ENCODE results near the gene ENKD1. TPM values are rescaled to one million over a fixed set of nuclear protein-coding genes. Genes with fewer than 3 reads are reported as not detected.

Gene ENKD1, protein sequence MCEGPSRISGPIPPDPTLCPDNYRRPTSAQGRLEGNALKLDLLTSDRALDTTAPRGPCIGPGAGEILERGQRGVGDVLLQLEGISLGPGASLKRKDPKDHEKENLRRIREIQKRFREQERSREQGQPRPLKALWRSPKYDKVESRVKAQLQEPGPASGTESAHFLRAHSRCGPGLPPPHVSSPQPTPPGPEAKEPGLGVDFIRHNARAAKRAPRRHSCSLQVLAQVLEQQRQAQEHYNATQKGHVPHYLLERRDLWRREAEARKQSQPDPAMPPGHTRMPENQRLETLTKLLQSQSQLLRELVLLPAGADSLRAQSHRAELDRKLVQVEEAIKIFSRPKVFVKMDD
- total RNA-seq = 2.4 TPM
- polyA plus RNA-seq = 1 to 10 TPM in 3 of 4 donors, under 1 TPM in 1; 0.65 to 2.9 (median 1.5) TPM

DNA sequence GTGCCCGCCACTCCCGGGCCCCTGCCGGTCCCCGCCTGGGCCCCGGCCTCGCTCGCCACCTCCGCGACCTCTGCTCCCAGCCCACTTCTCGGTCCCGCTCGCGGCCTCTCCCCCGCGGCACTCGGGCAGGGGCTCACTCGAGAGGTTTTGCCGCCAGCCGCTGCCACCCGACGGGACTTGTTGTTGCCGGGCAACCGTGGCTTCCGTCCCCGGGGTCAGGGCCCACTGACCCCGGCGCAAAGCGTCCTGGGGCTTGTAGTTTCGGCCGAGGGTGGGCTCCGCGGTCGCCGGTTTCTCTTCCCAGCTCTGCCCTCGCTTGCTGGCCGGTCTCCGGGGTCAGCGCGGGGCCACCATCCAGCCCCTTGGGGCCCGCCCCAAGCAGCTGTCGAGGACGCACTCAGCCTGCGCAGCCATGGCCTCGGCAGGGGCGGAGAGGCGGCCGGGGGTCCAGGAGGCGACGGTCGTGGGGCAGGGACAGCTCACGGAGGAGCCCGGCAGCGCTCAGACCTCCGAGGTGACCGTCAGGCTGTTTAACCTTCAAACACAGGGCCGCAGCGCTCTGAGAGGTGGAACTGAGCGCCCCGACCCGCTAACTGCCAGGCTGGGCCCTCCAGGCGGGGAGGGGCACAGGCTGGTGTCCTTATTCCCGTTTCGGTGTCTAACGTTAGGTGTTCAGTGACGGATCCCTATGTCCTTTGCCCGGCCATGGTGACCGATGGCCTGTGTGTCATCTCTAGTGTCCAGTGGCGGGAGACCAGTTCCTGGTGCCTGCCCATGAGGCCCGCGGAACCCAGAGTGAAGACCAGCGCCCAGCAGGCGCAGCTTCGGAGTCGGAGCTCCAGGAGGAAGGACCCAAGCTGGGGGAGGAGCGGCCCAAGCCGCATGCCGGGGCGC is at the start of gene ENKD1, which contains the start of gene C16orf86:
TSS of gene ENKD1 (minus strand) at position 192 of the 894 bp plus-strand sequence. CDS start 308 bp downstream, outside the sequence.
TSS of gene C16orf86 (plus strand) at position 256 of the 894 bp plus-strand sequence. CDS start at position 413, 157 bp downstream.
- H3K36me3 ChIP-seq (ENCODE audit: control insufficient read depth, insufficient read depth, low read length) = no peaks in the 10 kb centered on the region
- peak within 1 kb of the TSS; percentile 44 for H3K4me3 ChIP-seq (ENCODE audit: low read depth, low read length)
- H3K4me1 ChIP-seq (ENCODE audit: control insufficient read depth, insufficient read depth, low read length, poor library complexity, severe bottlenecking) = peaks cover 30% of the 10 kb centered on the region
- no peaks in the 10 kb centered on the region for H3K9me3 ChIP-seq (ENCODE audit: control insufficient read depth in 2 of 2, low read length in 2 of 2)
- peak within 1 kb of the TSS; percentile 80 to 94 (median 84) for H3K4me3 Mint-ChIP-seq
- H3K27ac Mint-ChIP-seq = peak within 1 kb of the TSS; percentile 26 to 65 (median 26)
- peak; percentile 79 to 88 (median 82) for DNase-seq
- no peaks in the 10 kb centered on the region for H3K27me3 ChIP-seq (ENCODE audit: control insufficient read depth, insufficient read depth, low read length)
- peak; percentile 61 to 68 for ATAC-seq (ENCODE audit: low read depth in 2 of 2)
- H3K27me3 Mint-ChIP-seq = no peaks in the 10 kb centered on the region
- H3K27ac ChIP-seq (ENCODE audit: insufficient read depth, low read length, poor library complexity, severe bottlenecking) = peak within 1 kb of the TSS; percentile 61
- H3K4me1 Mint-ChIP-seq = peaks cover 0 to 41% (median 15%) of the 10 kb centered on the region in 4 donors
- H3K36me3 Mint-ChIP-seq = no peaks in the 10 kb centered on the region
- no peaks in the 10 kb centered on the region for H3K9me3 Mint-ChIP-seq

DNA sequence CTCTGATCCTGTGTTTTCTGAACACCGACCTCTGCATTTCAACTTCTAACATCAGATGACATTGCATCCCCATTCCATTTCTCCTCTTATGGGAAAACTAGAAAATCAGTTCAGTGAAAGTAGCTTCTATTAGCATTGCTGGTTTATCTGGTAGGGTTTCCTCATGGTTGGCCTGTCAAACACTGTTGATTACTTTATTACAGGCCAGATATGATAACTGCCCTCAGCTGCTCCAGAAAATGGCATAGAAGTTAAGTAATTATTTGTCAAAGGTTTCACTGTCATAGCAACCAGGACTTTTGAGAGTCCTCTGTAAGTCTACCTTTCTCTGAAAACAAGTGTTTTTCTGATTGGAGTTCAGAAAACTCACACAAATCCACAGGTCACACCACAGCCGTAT is 49.5 kb upstream of the ENKD1 start:
- peaks cover 21 to 73% (median 52%) of the 10 kb centered on the region in 4 donors for H3K4me1 Mint-ChIP-seq
- no peak overlapping the region for H3K27ac Mint-ChIP-seq
- Histone ChIP-seq H3K4me1 (ENCODE audit: control insufficient read depth, insufficient read depth, low read length, poor library complexity, severe bottlenecking) (peaks cover 21% of the 10 kb centered on the region), H3K27ac (ENCODE audit: insufficient read depth, low read length, poor library complexity, severe bottlenecking) (no peak overlapping the region), H3K9me3 (ENCODE audit: control insufficient read depth in 2 of 2, low read length in 2 of 2) (no peaks in the 10 kb centered on the region), H3K36me3 (ENCODE audit: control insufficient read depth, insufficient read depth, low read length) (no peaks in the 10 kb centered on the region), H3K4me3 (ENCODE audit: low read depth, low read length) (no peak overlapping the region), H3K27me3 (ENCODE audit: control insufficient read depth, insufficient read depth, low read length) (no peaks in the 10 kb centered on the region)
- H3K27me3 Mint-ChIP-seq = no peaks in the 10 kb centered on the region
- no peak for ATAC-seq (ENCODE audit: low read depth in 2 of 2)
- peaks cover 3% of the 10 kb centered on the region for H3K36me3 Mint-ChIP-seq
- peak overlapping the region in 3 of 4 donors; percentile 13 to 90 (median 48) for H3K4me3 Mint-ChIP-seq
- no peaks in the 10 kb centered on the region for H3K9me3 Mint-ChIP-seq
- no peak for DNase-seq

DNA sequence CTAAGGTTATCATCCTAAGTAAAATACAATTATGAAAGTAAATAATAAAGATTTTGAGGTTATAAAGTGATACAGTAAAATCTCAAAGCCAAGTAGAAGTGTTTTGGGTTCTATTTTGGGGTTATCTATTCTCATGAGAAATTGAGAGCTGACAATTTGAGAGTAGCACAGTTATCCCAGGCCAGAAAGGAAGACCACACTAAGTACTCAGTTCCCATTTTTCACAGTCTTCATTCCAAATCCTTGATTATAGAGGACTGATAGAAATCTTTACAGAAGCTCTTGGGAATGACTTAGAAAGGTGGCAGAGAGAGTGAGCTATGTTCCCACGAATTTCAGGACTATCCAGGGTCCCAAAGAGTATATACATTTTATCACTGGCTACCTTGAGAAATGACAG is 48.0 kb upstream of the ENKD1 start:
- no peak overlapping the region for H3K27ac ChIP-seq (ENCODE audit: insufficient read depth, low read length, poor library complexity, severe bottlenecking)
- no peaks in the 10 kb centered on the region for H3K36me3 ChIP-seq (ENCODE audit: control insufficient read depth, insufficient read depth, low read length)
- H3K4me3 ChIP-seq (ENCODE audit: low read depth, low read length) = no peak overlapping the region
- Mint-ChIP-seq H3K4me3 (no peak overlapping the region), H3K27me3 (no peaks in the 10 kb centered on the region), H3K9me3 (no peaks in the 10 kb centered on the region), H3K27ac (peak overlapping the region in 1 of 3 donors; percentile 13), H3K36me3 (peaks cover 6% of the 10 kb centered on the region), H3K4me1 (peaks cover 20 to 63% (median 42%) of the 10 kb centered on the region in 4 donors)
- peaks cover 12% of the 10 kb centered on the region for H3K4me1 ChIP-seq (ENCODE audit: control insufficient read depth, insufficient read depth, low read length, poor library complexity, severe bottlenecking)
- DNase-seq (no peak), ATAC-seq (ENCODE audit: low read depth in 2 of 2) (no peak)
- H3K27me3 ChIP-seq (ENCODE audit: control insufficient read depth, insufficient read depth, low read length) = no peaks in the 10 kb centered on the region
- H3K9me3 ChIP-seq (ENCODE audit: control insufficient read depth in 2 of 2, low read length in 2 of 2) = no peaks in the 10 kb centered on the region

DNA sequence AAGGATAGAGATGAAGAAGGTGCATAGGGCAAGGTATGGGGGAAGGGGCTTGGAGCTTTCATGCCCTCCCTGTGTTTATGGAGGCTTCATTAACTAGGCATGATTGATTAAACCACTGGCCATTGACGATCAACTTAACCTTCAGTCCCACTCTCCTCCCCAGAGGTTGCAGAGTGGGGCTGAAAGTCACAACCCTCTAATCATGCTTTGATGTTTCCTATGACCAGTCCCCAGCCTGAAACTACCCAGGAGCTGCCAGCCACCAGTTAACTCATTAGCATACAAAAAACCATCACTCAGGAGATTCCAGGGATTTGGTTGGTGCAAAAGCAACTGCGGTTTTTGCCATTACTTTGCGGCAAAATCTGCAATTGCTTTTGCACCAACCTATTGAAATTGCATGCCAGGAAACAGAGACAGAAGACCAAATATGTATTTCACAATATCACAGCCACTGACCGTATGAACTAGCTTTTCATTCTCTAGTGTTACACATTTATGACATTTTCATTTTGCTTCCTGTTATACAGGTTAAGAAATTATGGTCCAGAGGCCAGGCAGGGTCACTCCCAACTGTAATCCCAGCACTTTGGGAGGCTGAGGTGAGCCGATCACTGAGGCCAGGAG is 47.2 kb upstream of the ENKD1 start:
- Histone ChIP-seq H3K4me3 (ENCODE audit: low read depth, low read length) (no peak overlapping the region), H3K27me3 (ENCODE audit: control insufficient read depth, insufficient read depth, low read length) (no peaks in the 10 kb centered on the region), H3K9me3 (ENCODE audit: control insufficient read depth in 2 of 2, low read length in 2 of 2) (no peaks in the 10 kb centered on the region), H3K36me3 (ENCODE audit: control insufficient read depth, insufficient read depth, low read length) (no peaks in the 10 kb centered on the region), H3K4me1 (ENCODE audit: control insufficient read depth, insufficient read depth, low read length, poor library complexity, severe bottlenecking) (peaks cover 12% of the 10 kb centered on the region), H3K27ac (ENCODE audit: insufficient read depth, low read length, poor library complexity, severe bottlenecking) (no peak overlapping the region)
- ATAC-seq (ENCODE audit: low read depth in 2 of 2) = no peak
- DNase-seq = no peak
- Mint-ChIP-seq H3K4me1 (peaks cover 20 to 57% (median 40%) of the 10 kb centered on the region in 4 donors), H3K36me3 (peaks cover 6% of the 10 kb centered on the region), H3K4me3 (peak overlapping the region in 1 of 4 donors; percentile 35), H3K27ac (peak overlapping the region in 1 of 3 donors; percentile 36), H3K9me3 (no peaks in the 10 kb centered on the region), H3K27me3 (no peaks in the 10 kb centered on the region)

DNA sequence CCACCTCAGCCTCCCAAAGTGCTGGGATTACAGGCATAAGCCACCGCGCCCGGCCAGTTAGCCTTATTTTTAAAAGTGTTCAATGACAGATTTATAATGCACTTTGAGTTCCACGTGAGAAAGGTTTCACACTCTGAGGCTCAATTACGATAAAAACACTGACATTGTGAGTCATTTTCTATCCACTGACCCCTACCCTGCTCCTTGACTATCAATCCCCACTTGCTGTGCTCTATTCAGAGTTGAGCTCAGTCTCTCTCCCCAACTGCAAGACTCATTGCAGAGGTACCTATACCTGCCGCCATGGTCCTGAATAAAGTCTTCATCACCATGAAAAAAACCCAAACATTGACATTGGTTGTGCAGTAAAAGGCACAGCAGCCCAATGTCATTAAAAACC is 44.1 kb upstream of the ENKD1 start:
- no peak overlapping the region for H3K27ac ChIP-seq (ENCODE audit: insufficient read depth, low read length, poor library complexity, severe bottlenecking)
- ATAC-seq (ENCODE audit: low read depth in 2 of 2) = no peak
- no peaks in the 10 kb centered on the region for H3K9me3 ChIP-seq (ENCODE audit: control insufficient read depth in 2 of 2, low read length in 2 of 2)
- H3K36me3 ChIP-seq (ENCODE audit: control insufficient read depth, insufficient read depth, low read length) = no peaks in the 10 kb centered on the region
- Mint-ChIP-seq H3K27me3 (no peaks in the 10 kb centered on the region), H3K36me3 (peaks cover 6% of the 10 kb centered on the region), H3K4me1 (peaks cover 18 to 37% (median 22%) of the 10 kb centered on the region in 4 donors), H3K9me3 (no peaks in the 10 kb centered on the region), H3K27ac (peak overlapping the region in 1 of 3 donors; percentile 89), H3K4me3 (no peak overlapping the region)
- no peak for DNase-seq
- H3K4me1 ChIP-seq (ENCODE audit: control insufficient read depth, insufficient read depth, low read length, poor library complexity, severe bottlenecking) = no peaks in the 10 kb centered on the region
- no peaks in the 10 kb centered on the region for H3K27me3 ChIP-seq (ENCODE audit: control insufficient read depth, insufficient read depth, low read length)
- no peak overlapping the region for H3K4me3 ChIP-seq (ENCODE audit: low read depth, low read length)

DNA sequence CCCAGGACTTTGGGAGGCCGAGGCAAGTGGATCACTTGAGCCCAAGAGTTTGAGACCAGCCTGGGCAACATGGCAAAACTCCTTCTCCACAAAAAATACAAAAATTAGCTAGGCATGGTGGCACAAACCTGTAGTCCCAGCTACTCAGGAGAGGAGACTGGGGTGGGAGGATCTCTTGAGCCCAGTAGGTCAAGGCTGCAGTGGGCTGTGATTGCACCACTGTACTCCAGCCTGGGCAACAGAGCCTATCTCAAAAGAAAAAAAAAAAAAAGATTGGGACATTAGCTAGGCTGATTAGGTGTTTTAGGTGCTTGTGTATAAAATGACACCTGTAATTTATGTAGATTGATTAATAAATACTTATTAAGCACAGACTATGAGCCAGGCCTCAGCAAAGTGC is 42.5 kb upstream of the ENKD1 start:
- Mint-ChIP-seq H3K27me3 (no peaks in the 10 kb centered on the region), H3K4me1 (peaks cover 18 to 40% (median 27%) of the 10 kb centered on the region in 4 donors), H3K9me3 (no peaks in the 10 kb centered on the region), H3K4me3 (no peak overlapping the region), H3K27ac (peak overlapping the region in 1 of 3 donors; percentile 52), H3K36me3 (peaks cover 6% of the 10 kb centered on the region)
- Histone ChIP-seq H3K4me1 (ENCODE audit: control insufficient read depth, insufficient read depth, low read length, poor library complexity, severe bottlenecking) (peaks cover 2% of the 10 kb centered on the region), H3K27ac (ENCODE audit: insufficient read depth, low read length, poor library complexity, severe bottlenecking) (no peak overlapping the region), H3K4me3 (ENCODE audit: low read depth, low read length) (no peak overlapping the region), H3K27me3 (ENCODE audit: control insufficient read depth, insufficient read depth, low read length) (no peaks in the 10 kb centered on the region), H3K9me3 (ENCODE audit: control insufficient read depth in 2 of 2, low read length in 2 of 2) (no peaks in the 10 kb centered on the region), H3K36me3 (ENCODE audit: control insufficient read depth, insufficient read depth, low read length) (no peaks in the 10 kb centered on the region)
- DNase-seq (no peak), ATAC-seq (ENCODE audit: low read depth in 2 of 2) (no peak)

DNA sequence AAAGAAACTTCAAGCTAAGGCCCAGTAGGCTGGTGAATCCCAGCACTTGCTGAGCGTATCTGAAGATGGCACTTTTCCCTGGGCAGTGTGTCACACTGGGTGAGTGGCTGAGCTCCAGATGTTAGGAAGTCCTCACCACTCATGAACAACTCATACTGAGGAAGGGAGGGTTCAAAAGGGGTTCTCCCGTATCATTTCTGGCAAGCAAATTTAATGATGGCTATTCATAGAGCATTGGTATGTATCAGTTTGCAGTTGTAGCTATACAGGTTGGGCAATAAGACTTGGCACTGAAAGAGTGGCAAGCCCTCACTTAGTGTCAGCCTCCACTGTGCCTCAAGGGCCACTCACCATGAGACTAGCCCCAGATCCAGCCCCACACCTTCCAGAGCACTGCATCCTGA is 41.8 kb upstream of the ENKD1 start:
- Histone ChIP-seq H3K36me3 (ENCODE audit: control insufficient read depth, insufficient read depth, low read length) (no peaks in the 10 kb centered on the region), H3K4me1 (ENCODE audit: control insufficient read depth, insufficient read depth, low read length, poor library complexity, severe bottlenecking) (peaks cover 8% of the 10 kb centered on the region), H3K9me3 (ENCODE audit: control insufficient read depth in 2 of 2, low read length in 2 of 2) (no peaks in the 10 kb centered on the region), H3K4me3 (ENCODE audit: low read depth, low read length) (no peak overlapping the region), H3K27ac (ENCODE audit: insufficient read depth, low read length, poor library complexity, severe bottlenecking) (no peak overlapping the region), H3K27me3 (ENCODE audit: control insufficient read depth, insufficient read depth, low read length) (no peaks in the 10 kb centered on the region)
- H3K4me1 Mint-ChIP-seq = peaks cover 24 to 42% (median 29%) of the 10 kb centered on the region in 4 donors
- H3K27me3 Mint-ChIP-seq = no peaks in the 10 kb centered on the region
- DNase-seq = no peak
- ATAC-seq (ENCODE audit: low read depth in 2 of 2) = no peak
- peak overlapping the region in 1 of 3 donors; percentile 59 for H3K27ac Mint-ChIP-seq
- H3K4me3 Mint-ChIP-seq = no peak overlapping the region
- peaks cover 6% of the 10 kb centered on the region for H3K36me3 Mint-ChIP-seq
- no peaks in the 10 kb centered on the region for H3K9me3 Mint-ChIP-seq

Data from CD4-positive, CD25-positive, alpha-beta regulatory T cell (primary cell).